ENCODE measurements around the gene THAP6.
A peak's percentile ranks its signal among the peaks of the same experiment; 100 is the strongest.

DNA sequence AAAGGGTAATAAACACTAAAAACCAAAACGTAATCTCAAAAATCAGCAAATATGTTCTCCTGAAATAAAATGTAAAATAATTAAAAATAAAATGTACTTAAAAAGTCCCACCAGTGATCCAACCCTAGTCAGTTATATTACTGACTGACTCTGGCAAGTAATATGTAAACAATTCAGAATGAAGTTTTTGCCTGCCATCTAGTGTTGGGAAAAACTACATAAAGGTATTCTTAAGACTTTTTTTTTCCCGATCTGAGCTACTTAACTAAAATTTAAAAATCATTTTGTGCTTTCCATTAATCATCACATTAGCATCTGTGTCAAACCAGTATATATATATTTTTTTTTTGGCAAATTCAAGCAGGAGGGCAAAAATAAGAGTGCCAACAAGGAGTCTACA, 24.1 kb upstream of the THAP6 start:
- TF ChIP-seq, protein P1, sequence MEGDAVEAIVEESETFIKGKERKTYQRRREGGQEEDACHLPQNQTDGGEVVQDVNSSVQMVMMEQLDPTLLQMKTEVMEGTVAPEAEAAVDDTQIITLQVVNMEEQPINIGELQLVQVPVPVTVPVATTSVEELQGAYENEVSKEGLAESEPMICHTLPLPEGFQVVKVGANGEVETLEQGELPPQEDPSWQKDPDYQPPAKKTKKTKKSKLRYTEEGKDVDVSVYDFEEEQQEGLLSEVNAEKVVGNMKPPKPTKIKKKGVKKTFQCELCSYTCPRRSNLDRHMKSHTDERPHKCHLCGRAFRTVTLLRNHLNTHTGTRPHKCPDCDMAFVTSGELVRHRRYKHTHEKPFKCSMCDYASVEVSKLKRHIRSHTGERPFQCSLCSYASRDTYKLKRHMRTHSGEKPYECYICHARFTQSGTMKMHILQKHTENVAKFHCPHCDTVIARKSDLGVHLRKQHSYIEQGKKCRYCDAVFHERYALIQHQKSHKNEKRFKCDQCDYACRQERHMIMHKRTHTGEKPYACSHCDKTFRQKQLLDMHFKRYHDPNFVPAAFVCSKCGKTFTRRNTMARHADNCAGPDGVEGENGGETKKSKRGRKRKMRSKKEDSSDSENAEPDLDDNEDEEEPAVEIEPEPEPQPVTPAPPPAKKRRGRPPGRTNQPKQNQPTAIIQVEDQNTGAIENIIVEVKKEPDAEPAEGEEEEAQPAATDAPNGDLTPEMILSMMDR (IDR thresholded peaks at IDR 0.05): peak in 4 of 6 experiments; percentile 10 to 42 (median 28)
- no peak for TF ChIP-seq POLR2A (IDR thresholded peaks at IDR 0.05)

All from adrenal gland (tissue), 5 donors.